Measurements from ENCODE around the gene ZNF692.

Gene ZNF692

GRCh38 chr1:248817065-248817464 is 41.8 kb downstream of the ZNF692 start:
- Histone ChIP-seq H3K27ac (no peak overlapping the region), H2AFZ (ENCODE audit: low read depth) (no peak overlapping the region), H3K4me1 (ENCODE audit: low read depth, poor library complexity, severe bottlenecking) (no peaks in the 10 kb centered on the region), H3K36me3 (ENCODE audit: insufficient read depth) (no peaks in the 10 kb centered on the region), H3K9ac (no peak overlapping the region), H3K79me2 (ENCODE audit: insufficient read depth, low read depth) (no peaks in the 10 kb centered on the region), H4K20me1 (ENCODE audit: insufficient read depth) (no peaks in the 10 kb centered on the region), H3K4me3 (IDR thresholded peaks at IDR 0.05; ENCODE audit: insufficient read depth, low read depth, low read length) (no peak overlapping the region), H3K27me3 (ENCODE audit: insufficient read depth, low read depth) (no peaks in the 10 kb centered on the region), H3K4me2 (no peak overlapping the region)
- no peak for TF ChIP-seq CTCF (conservative IDR thresholded peaks at IDR 0.05; ENCODE audit: low read depth, low read length)

DNA sequence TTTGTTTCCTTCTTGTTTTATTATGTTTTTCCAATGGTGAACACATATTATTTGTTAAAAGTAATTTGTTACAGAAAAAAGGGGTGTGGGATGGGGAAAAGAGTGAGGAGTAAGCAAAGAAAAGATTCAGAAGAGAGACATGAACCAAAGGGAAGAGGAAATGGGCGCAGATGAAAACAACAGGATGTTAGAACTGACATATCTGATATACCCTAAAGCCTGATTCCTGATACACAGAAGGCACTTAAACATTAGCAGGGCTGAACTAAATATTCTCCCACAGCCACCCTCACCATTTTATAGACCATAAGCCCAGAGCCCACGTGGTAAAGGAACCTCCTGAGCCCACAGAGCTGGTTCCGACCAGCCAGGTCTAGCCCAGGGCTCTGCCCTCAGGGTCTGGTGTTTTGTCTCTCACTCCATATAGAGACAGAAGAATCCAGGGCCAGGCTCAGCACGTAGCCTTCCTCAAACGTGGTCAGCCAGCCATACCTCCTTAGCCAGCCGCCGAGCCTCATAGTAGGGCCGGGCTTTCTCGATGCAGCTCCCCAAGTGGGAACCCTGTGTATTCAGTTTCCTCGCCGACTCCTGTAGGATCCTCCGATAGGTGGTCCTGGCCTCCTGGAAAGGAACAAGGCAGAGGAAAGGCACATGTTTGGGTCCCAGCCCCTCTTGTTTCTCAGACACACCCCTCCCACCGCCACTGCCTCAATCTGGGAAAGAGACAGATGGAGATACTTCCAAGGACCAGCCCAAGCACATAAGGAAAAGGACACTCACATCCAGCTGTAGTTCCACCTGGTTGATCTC is 42.6 kb downstream of the ZNF692 start:
- no peak for TF ChIP-seq CTCF (conservative IDR thresholded peaks at IDR 0.05; ENCODE audit: low read depth, low read length)
- Histone ChIP-seq H3K9ac (no peak overlapping the region), H3K4me3 (IDR thresholded peaks at IDR 0.05; ENCODE audit: insufficient read depth, low read depth, low read length) (no peak overlapping the region), H3K4me2 (no peak overlapping the region), H3K27ac (no peak overlapping the region), H4K20me1 (ENCODE audit: insufficient read depth) (no peaks in the 10 kb centered on the region), H3K4me1 (ENCODE audit: low read depth, poor library complexity, severe bottlenecking) (no peaks in the 10 kb centered on the region), H3K27me3 (ENCODE audit: insufficient read depth, low read depth) (no peaks in the 10 kb centered on the region), H3K79me2 (ENCODE audit: insufficient read depth, low read depth) (no peaks in the 10 kb centered on the region), H3K36me3 (ENCODE audit: insufficient read depth) (no peaks in the 10 kb centered on the region), H2AFZ (ENCODE audit: low read depth) (no peak overlapping the region)

DNA sequence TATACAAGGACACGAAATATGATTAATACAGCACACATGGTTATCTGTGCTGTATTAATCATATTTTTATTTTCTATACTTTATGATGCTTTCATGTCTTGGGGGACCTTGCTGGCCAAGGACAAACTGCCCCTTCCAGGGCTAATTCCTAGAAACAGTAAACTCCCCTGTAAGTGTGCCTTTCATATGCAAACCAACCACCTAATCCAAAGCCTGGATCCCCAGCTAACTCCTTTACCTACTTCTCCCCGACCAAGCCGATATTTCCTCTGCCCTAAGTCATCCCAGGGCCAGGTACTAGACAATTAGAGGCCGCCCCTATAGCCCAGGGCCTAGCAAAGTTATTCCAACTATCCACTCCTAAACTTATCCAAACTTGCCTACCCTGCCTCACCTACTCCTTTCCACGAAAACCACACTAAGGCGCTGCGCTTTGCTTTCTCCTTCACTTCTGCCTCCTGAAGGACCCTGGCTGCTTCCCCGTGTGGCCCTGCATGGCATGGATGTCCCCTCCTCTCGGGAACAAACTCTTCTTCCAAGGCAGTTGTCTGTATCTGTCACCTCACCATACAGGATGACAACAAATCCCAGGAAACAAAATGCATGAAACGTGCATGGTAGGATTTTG is 43.4 kb downstream of the ZNF692 start:
- Histone ChIP-seq H3K79me2 (ENCODE audit: insufficient read depth, low read depth) (no peaks in the 10 kb centered on the region), H3K4me2 (no peak overlapping the region), H3K27ac (no peak overlapping the region), H2AFZ (ENCODE audit: low read depth) (no peak overlapping the region), H3K9ac (no peak overlapping the region), H3K36me3 (ENCODE audit: insufficient read depth) (no peaks in the 10 kb centered on the region), H3K4me1 (ENCODE audit: low read depth, poor library complexity, severe bottlenecking) (no peaks in the 10 kb centered on the region), H3K4me3 (IDR thresholded peaks at IDR 0.05; ENCODE audit: insufficient read depth, low read depth, low read length) (no peak overlapping the region), H4K20me1 (ENCODE audit: insufficient read depth) (no peaks in the 10 kb centered on the region), H3K27me3 (ENCODE audit: insufficient read depth, low read depth) (no peaks in the 10 kb centered on the region)
- no peak for TF ChIP-seq CTCF (conservative IDR thresholded peaks at IDR 0.05; ENCODE audit: low read depth, low read length)

- Histone ChIP-seq H3K27me3 (ENCODE audit: insufficient read depth, low read depth) (no peaks in the 10 kb centered on the region), H3K27ac (no peak overlapping the region), H3K79me2 (ENCODE audit: insufficient read depth, low read depth) (no peaks in the 10 kb centered on the region), H2AFZ (ENCODE audit: low read depth) (no peak overlapping the region), H3K4me2 (no peak overlapping the region), H3K9ac (no peak overlapping the region), H4K20me1 (ENCODE audit: insufficient read depth) (no peaks in the 10 kb centered on the region), H3K4me1 (ENCODE audit: low read depth, poor library complexity, severe bottlenecking) (no peaks in the 10 kb centered on the region), H3K36me3 (ENCODE audit: insufficient read depth) (no peaks in the 10 kb centered on the region), H3K4me3 (IDR thresholded peaks at IDR 0.05; ENCODE audit: insufficient read depth, low read depth, low read length) (no peak overlapping the region)
- TF ChIP-seq CTCF (conservative IDR thresholded peaks at IDR 0.05; ENCODE audit: low read depth, low read length): no peak
Observed at GRCh38 chr1:248814351-248814750, 44.5 kb downstream of the ZNF692 start.

Data from KMS-11 (cell line).